ENCODE data around the gene TMEM244. TPM values are rescaled to one million over a fixed set of nuclear protein-coding genes. Genes with fewer than 3 reads are reported as not detected.
"Not testable (repeated sequence)": the region's sequence is repeated elsewhere in the genome, so short reads cannot be mapped to it uniquely, and the experiment has no call there.

The TMEM244 gene
- total and polyA plus RNA-seq, 11 donors: not detected

DNA sequence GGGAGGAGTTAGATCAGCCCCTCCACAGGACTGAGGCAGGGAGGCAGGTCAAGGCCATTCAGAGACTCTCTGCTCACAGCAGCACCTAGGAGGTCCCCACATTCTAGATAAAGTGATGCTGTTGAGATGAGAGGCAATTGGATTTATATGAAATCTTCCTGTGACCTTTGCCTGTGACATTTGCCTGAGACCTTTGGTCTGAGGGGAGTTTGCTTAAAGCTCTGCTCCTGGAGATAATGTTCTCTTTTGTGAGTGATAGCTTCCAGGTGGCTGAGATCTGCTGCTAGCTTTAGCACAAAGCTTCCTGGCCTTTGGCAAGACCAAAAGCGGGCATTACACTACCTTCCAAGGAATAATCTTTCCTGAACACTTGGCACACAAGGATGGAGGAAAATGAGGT is 43.3 kb downstream of the TMEM244 start:
- Histone ChIP-seq H3K27me3 (peaks cover 0 to 13% (median 0%) of the 10 kb centered on the region in 9 donors), H3K4me1 (no peaks in the 10 kb centered on the region), H3K4me3 (no peak overlapping the region), H3K27ac (no peak overlapping the region), H3K36me3 (no peaks in the 10 kb centered on the region), H3K9me3 (no peaks in the 10 kb centered on the region)
- 62 to 85% (median 82%) methylated on average over 1 of the region's 1 CpG for WGBS, 4 donors
- TF ChIP-seq, protein P1, sequence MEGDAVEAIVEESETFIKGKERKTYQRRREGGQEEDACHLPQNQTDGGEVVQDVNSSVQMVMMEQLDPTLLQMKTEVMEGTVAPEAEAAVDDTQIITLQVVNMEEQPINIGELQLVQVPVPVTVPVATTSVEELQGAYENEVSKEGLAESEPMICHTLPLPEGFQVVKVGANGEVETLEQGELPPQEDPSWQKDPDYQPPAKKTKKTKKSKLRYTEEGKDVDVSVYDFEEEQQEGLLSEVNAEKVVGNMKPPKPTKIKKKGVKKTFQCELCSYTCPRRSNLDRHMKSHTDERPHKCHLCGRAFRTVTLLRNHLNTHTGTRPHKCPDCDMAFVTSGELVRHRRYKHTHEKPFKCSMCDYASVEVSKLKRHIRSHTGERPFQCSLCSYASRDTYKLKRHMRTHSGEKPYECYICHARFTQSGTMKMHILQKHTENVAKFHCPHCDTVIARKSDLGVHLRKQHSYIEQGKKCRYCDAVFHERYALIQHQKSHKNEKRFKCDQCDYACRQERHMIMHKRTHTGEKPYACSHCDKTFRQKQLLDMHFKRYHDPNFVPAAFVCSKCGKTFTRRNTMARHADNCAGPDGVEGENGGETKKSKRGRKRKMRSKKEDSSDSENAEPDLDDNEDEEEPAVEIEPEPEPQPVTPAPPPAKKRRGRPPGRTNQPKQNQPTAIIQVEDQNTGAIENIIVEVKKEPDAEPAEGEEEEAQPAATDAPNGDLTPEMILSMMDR (IDR thresholded peaks at IDR 0.05): no peak
- TF ChIP-seq POLR2A (IDR thresholded peaks at IDR 0.05): no peak
- ATAC-seq (no peak), DNase-seq (no peak)
- intact Hi-C loops (cut with DNase I): no loop called here

DNA sequence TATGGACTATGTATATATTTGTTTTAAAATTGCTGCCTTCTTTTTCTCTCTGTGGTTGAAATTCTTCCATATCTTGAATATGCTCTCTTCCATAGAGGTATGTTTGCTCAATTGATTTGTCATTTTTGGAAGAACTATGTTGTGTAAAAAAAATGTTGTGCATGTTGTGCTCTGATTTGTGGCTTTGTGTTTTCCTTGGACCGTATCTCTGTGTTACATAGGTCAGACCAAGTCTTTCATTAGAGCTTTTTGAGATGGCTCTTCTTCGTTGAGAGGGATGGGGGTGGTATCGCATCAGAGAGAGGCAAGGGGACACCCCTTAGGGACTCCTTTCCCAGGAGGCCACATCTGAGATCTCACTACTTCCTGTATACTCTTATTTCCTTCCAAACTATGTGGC is 43.8 kb downstream of the TMEM244 start:
- TF ChIP-seq, protein P1 (IDR thresholded peaks at IDR 0.05): no peak
- TF ChIP-seq POLR2A (IDR thresholded peaks at IDR 0.05): no peak
- 65 to 79% (median 72%) methylated on average over 3 of the region's 3 CpGs for WGBS, 4 donors
- peaks cover 0 to 13% (median 0%) of the 10 kb centered on the region in 9 donors for H3K27me3 ChIP-seq
- no peak overlapping the region for H3K27ac ChIP-seq
- intact Hi-C loops (cut with DNase I): no loop called here
- H3K36me3 ChIP-seq: no peaks in the 10 kb centered on the region
- H3K9me3 ChIP-seq: no peaks in the 10 kb centered on the region
- no peak overlapping the region for H3K4me3 ChIP-seq
- H3K4me1 ChIP-seq: no peaks in the 10 kb centered on the region
- ATAC-seq (no peak), DNase-seq (no peak)

DNA sequence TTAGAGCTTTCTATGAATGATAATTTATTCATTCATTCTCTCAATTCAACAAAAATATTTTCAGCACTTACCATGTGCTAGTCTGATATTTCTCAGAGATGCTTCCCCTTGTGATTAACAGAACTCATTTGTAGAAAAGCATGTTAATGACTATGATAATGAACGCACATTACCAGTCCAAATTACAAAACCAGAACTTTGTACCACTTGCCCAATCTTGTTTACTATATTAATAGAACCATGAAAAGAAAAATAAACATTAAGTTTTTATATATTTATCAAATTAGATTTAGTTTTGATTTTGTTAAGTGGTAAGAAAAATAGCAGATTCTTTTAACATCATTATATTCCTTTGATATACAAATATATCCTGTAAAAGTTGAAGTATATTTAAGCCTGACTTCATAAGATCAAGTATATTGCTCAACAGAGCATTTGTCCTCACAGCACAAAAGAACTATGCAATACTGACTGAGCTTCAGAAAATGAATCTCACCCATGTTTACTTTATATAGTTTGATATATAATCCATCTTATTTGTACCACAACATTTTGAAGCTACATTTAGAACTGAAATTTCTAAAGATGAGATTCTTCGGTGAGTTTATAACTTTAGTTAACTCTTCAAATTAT is 48.9 kb downstream of the TMEM244 start:
- no peaks in the 10 kb centered on the region for H3K4me1 ChIP-seq
- H3K9me3 ChIP-seq: peaks cover 0 to 5% (median 0%) of the 10 kb centered on the region in 12 donors
- H3K36me3 ChIP-seq: no peaks in the 10 kb centered on the region
- TF ChIP-seq, protein P1 (IDR thresholded peaks at IDR 0.05): no peak
- TF ChIP-seq POLR2A (IDR thresholded peaks at IDR 0.05): no peak
- DNase-seq: no peak
- no peaks in the 10 kb centered on the region for H3K27me3 ChIP-seq
- WGBS, 4 donors: 77 to 86% (median 81%) methylated on average over 2 of the region's 2 CpGs
- no peak overlapping the region for H3K27ac ChIP-seq
- no peak for ATAC-seq
- no peak overlapping the region for H3K4me3 ChIP-seq
- intact Hi-C loops (cut with DNase I): no loop called here

DNA sequence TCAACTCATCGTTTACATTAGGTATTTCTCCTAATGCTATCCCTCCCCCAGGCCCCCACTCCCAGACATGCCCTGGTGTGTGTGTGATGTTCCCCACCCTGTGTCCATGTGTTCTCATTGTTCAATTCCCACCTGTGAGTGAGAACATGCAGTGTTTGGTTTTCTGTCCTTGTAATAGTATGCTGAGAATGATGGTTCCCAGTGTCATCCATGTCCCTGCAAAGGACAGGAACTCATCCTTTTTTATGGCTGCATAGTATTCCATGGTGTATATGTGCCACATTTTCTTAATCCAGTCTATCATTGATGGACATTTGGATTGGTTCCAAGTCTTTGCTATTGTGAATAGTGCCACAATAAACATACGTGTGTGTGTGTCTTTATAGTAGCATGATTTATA is 54.0 kb downstream of the TMEM244 start:
- intact Hi-C loops (cut with DNase I); H3K9me3 ChIP-seq; H3K27me3 ChIP-seq; H3K36me3 ChIP-seq; H3K4me3 ChIP-seq; H3K27ac ChIP-seq; ATAC-seq; DNase-seq; H3K4me1 ChIP-seq: not testable (repeated sequence)
- 86 to 96% (median 92%) methylated on average over 2 of the region's 2 CpGs for WGBS, 4 donors

DNA sequence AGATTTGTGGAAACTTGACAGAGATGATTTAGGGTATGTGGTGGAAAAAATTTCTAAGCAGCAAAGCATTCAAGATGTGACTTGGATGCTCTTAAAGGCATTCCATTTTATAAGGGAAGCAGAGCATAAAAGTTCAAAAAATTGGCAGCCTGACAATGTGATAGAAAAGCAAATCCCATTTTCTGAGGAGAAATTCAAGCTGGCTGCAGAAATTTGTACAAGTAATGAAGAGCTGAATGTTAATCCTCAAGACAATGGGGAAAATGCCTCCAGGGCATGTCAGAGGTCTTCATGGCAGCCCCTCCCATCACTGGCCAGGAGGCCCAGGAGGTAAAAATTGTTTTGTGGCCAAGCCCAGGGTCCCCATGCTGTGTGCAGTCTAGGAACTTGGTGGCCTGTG is 58.2 kb downstream of the TMEM244 start:
- H3K9me3 ChIP-seq; H3K4me1 ChIP-seq; H3K27me3 ChIP-seq; H3K36me3 ChIP-seq; DNase-seq; H3K4me3 ChIP-seq; H3K27ac ChIP-seq; ATAC-seq; intact Hi-C loops (cut with DNase I): not testable (repeated sequence)

Measured in heart left ventricle (tissue), 16 donors.